Tibial nerve (tissue), 4 donors: ENCODE results near the gene SHISAL2A.

Source experiments
- CTCF ChIP-seq, 5 experiments: fragments of 200-600 bp in 3 of 5; fragments of 450-650 bp in 2 of 5; sonication (generic) in 3 of 5; IDR thresholded peaks; one replicate each; pipeline ENCODE4 v1.5.1; 2016 to 2019; ENCODE audit warnings: antibody characterized with exemption in 5 of 5, mild to moderate bottlenecking in 3 of 5, moderate library complexity in 2 of 5
- EP300 ChIP-seq, 2 donors: sonication (generic); formaldehyde crosslinking; IDR thresholded peaks; one replicate each; pipeline ENCODE4 v1.6.1; 2017; ENCODE audit warnings: antibody characterized with exemption in 2 of 2, mild to moderate bottlenecking in 1 of 2
- POLR2A ChIP-seq, 2 donors: fragments of 450-650 bp; IDR thresholded peaks; one replicate each; pipeline ENCODE4 v1.6.1; 2017; ENCODE audit warnings: antibody characterized with exemption in 2 of 2, mild to moderate bottlenecking in 2 of 2, moderate library complexity in 2 of 2

GRCh38 chr1:52604063-52604770 lies 28.8 kb upstream of the SHISAL2A start:
- TF ChIP-seq CTCF (IDR thresholded peaks at IDR 0.05) (no peak), EP300 (IDR thresholded peaks at IDR 0.05) (no peak), POLR2A (IDR thresholded peaks at IDR 0.05) (no peak)
